Testis (tissue), 2 donors: ENCODE measurements around the gene TAB2.

Experiments used
- POLR2A ChIP-seq: fragments of 450-650 bp; IDR thresholded peaks from one replicate; pipeline ENCODE4 v1.6.1; 2017; ENCODE audit warnings: antibody characterized with exemption, mild to moderate bottlenecking, moderate library complexity
- TF ChIP-seq, protein P1 (sequence below), 3 experiments: fragments of 450-650 bp in 2 of 3; fragments of 200-600 bp in 1 of 3; sonication (generic) in 1 of 3; IDR thresholded peaks; one replicate each; pipeline ENCODE4 v1.5.1; 2016 to 2019; ENCODE audit warnings: antibody characterized with exemption in 3 of 3, mild to moderate bottlenecking in 2 of 3, moderate library complexity in 1 of 3

GRCh38 chr6:149450679-149451375, 133.3 kb downstream of the TAB2 start:
- TF ChIP-seq, protein P1, sequence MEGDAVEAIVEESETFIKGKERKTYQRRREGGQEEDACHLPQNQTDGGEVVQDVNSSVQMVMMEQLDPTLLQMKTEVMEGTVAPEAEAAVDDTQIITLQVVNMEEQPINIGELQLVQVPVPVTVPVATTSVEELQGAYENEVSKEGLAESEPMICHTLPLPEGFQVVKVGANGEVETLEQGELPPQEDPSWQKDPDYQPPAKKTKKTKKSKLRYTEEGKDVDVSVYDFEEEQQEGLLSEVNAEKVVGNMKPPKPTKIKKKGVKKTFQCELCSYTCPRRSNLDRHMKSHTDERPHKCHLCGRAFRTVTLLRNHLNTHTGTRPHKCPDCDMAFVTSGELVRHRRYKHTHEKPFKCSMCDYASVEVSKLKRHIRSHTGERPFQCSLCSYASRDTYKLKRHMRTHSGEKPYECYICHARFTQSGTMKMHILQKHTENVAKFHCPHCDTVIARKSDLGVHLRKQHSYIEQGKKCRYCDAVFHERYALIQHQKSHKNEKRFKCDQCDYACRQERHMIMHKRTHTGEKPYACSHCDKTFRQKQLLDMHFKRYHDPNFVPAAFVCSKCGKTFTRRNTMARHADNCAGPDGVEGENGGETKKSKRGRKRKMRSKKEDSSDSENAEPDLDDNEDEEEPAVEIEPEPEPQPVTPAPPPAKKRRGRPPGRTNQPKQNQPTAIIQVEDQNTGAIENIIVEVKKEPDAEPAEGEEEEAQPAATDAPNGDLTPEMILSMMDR (IDR thresholded peaks at IDR 0.05): no peak
- no peak for TF ChIP-seq POLR2A
